Body of pancreas (tissue), 4 donors: ENCODE data around the gene POLDIP3. TPM values are rescaled to one million over a fixed set of nuclear protein-coding genes. Genes with fewer than 3 reads are reported as not detected.

Source experiments
- ATAC-seq: fragments of 150-250 bp; one replicate; pipeline ENCODE4 v1.9.1; 2016
- DNase-seq, 4 donors: peaks; one replicate each; pipeline ENCODE4 v3.0.0-alpha.2; 2019
- H3K27ac ChIP-seq, 4 donors: fragments of 200-600 bp; sonication (generic); 1 replicate in 3 of 4; 2 replicates in 1 of 4; pipeline versions ENCODE4 v1.5.1 to v1.6.1; 2016 to 2019; ENCODE audit warnings: mild to moderate bottlenecking in 1 of 4, mixed read lengths in 1 of 4, moderate library complexity in 1 of 4
- H3K27me3 ChIP-seq, 2 donors: fragments of 200-600 bp; sonication (generic); one replicate each; pipeline ENCODE4 v1.6.0; 2016; ENCODE audit warnings: mild to moderate bottlenecking in 1 of 2
- H3K36me3 ChIP-seq, 2 donors: fragments of 200-600 bp; sonication (generic); replicated peaks in 1 of 2; 2 replicates each; pipeline ENCODE4 v1.5.1; 2016; ENCODE audit warnings: low read depth in 2 of 2; ENCODE audit not compliant: insufficient read depth in 1 of 2
- H3K4me1 ChIP-seq: fragments of 200-600 bp; sonication (generic); one replicate; pipeline ENCODE4 v1.6.0; 2016
- H3K4me3 ChIP-seq, 2 donors: fragments of 200-600 bp; sonication (generic); 1 replicate in 1 of 2; 2 replicates in 1 of 2; pipeline ENCODE4 v1.5.1; 2016 to 2019
- H3K9me3 ChIP-seq, 3 donors: fragments of 200-600 bp; sonication (generic); 1 replicate in 2 of 3; 2 replicates in 1 of 3; pipeline ENCODE4 v1.5.1; 2016
- CTCF ChIP-seq, 7 experiments: fragments of 450-650 bp in 4 of 7; fragments of 200-600 bp in 3 of 7; sonication (generic) in 3 of 7; IDR thresholded peaks; one replicate each; pipeline ENCODE4 v1.5.1; 2016 to 2019; ENCODE audit warnings: antibody characterized with exemption in 7 of 7
- POLR2A ChIP-seq, 3 donors: fragments of 450-650 bp; IDR thresholded peaks; one replicate each; pipeline ENCODE4 v1.6.1; 2016; ENCODE audit warnings: antibody characterized with exemption in 3 of 3, mild to moderate bottlenecking in 2 of 3
- WGBS, 2 donors: methylation state at CpG; one replicate each; pipeline ENCODE4 v1.1.5; 2017; 5-methylcytosine and 5-hydroxymethylcytosine counted together
- intact Hi-C: fragments of 100-400 bp; cut with DNase I; formaldehyde crosslinking; loops from one replicate; pipeline ENCODE4 v1.15.1; 2023
- total RNA-seq, 2 donors: library from RNA; depleted of rRNA; stranded (reverse); fragments of >200 nt; gene quantifications; one replicate each; pipeline ENCODE4 v1.1.0, GENCODE V29; 2016

POLDIP3 gene
- total RNA-seq, 2 donors from 2014 or later = 23.1 to 30.6 TPM

DNA sequence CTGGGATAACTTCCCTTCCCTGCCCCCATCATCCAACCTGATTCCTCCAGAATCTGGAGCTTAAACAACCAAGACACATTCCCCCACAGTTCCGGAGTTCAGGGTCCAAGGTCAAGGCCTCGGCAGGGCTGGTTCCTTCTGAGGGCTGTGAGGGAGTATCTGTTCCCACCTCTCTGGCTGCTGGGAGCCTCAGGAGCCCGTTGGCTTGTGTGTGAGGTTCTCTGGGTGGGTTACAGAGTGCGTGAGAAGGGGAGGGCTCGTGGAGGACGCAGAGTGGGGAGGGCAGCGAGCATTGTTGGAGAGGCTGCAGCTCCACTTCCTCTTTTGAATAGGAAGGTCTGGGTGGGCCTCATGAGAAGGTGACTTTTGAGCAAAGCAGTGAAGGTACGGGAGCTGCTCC, 52.4 kb downstream of the POLDIP3 start:
- 33 to 45% methylated on average over 8 of the region's 8 CpGs for WGBS, 2 donors
- no peaks in the 10 kb centered on the region for H3K9me3 ChIP-seq
- H3K27me3 ChIP-seq = no peaks in the 10 kb centered on the region
- H3K4me1 ChIP-seq = peaks cover 11% of the 10 kb centered on the region
- no peaks in the 10 kb centered on the region for H3K36me3 ChIP-seq
- no peak overlapping the region for H3K4me3 ChIP-seq
- intact Hi-C loops = no loop called here
- no peak overlapping the region for H3K27ac ChIP-seq
- TF ChIP-seq POLR2A (IDR thresholded peaks at IDR 0.05) (no peak), CTCF (IDR thresholded peaks at IDR 0.05) (no peak)
- DNase-seq = no peak
- ATAC-seq = no peak

DNA sequence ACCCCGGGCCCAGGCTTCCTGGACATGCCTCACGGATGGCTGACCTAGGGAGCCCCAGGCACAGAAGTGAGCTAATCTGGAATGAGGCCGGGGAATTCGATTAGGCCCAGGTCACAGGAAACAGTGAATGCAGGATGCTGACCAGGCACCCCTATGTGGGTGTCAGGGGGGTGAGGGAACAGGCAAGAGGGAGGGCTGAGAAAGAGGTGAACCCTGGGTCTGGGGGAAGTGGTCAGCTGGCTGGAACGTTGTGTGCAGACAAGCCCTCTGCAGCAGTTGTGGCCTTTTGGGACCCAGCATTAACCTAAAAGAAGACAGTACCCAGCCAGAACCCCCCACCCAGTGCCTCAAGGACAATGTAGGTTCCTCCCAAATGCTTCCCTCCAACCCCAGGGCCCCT, 52.8 kb downstream of the POLDIP3 start:
- no peaks in the 10 kb centered on the region for H3K9me3 ChIP-seq
- 48 to 63% methylated on average over 5 of the region's 5 CpGs for WGBS, 2 donors
- H3K4me3 ChIP-seq = no peak overlapping the region
- no peak overlapping the region for H3K27ac ChIP-seq
- H3K27me3 ChIP-seq = no peaks in the 10 kb centered on the region
- TF ChIP-seq CTCF (IDR thresholded peaks at IDR 0.05) (no peak), POLR2A (IDR thresholded peaks at IDR 0.05) (no peak)
- ATAC-seq (no peak), DNase-seq (no peak)
- H3K36me3 ChIP-seq = no peaks in the 10 kb centered on the region
- peaks cover 11% of the 10 kb centered on the region for H3K4me1 ChIP-seq
- intact Hi-C loops = no loop called here

GRCh38 chr22:42560781-42561180, 53.9 kb downstream of the POLDIP3 start:
- DNase-seq (peak in 1 of 4 donors; percentile 21), ATAC-seq (no peak)
- intact Hi-C loops = no loop called here
- no peaks in the 10 kb centered on the region for H3K9me3 ChIP-seq
- peaks cover 11% of the 10 kb centered on the region for H3K4me1 ChIP-seq
- TF ChIP-seq POLR2A (IDR thresholded peaks at IDR 0.05) (no peak), CTCF (IDR thresholded peaks at IDR 0.05) (peak in 6 of 7 experiments; percentile 14 to 35 (median 22))
- WGBS, 2 donors = 73 to 77% methylated on average over 7 of the region's 7 CpGs
- no peaks in the 10 kb centered on the region for H3K27me3 ChIP-seq
- H3K4me3 ChIP-seq = no peak overlapping the region
- H3K27ac ChIP-seq = no peak overlapping the region
- H3K36me3 ChIP-seq = no peaks in the 10 kb centered on the region

DNA sequence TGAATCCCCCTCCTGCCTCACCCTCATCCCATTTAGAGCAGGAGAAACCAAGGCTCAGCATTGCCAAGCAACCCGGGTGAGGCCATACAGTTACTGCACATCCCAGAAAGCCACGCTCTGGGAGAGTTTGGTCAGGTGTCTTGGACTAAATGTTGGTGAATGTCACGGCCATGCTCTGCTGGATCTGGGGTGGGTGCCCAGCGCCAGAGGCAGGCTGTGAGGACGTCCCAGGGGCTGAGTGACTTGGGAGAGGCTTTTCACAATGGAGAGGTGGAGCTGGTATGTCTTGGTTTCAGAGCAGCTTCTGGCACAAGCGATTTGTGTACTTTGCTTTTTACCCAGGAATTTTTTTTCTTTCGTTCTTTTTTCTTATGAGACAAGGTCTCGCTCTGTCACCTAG, 54.3 kb downstream of the POLDIP3 start:
- Histone ChIP-seq H3K9me3 (no peaks in the 10 kb centered on the region), H3K27me3 (no peaks in the 10 kb centered on the region), H3K36me3 (no peaks in the 10 kb centered on the region), H3K4me1 (peaks cover 11% of the 10 kb centered on the region), H3K27ac (no peak overlapping the region), H3K4me3 (no peak overlapping the region)
- no peak for DNase-seq
- intact Hi-C loops = no loop called here
- ATAC-seq = no peak
- TF ChIP-seq POLR2A (IDR thresholded peaks at IDR 0.05) = no peak
- no peak for TF ChIP-seq CTCF (IDR thresholded peaks at IDR 0.05)
- 75 to 80% methylated on average over 6 to 8 of the region's 8 CpGs for WGBS, 2 donors
